ENCODE measurements around the gene CDRT15L2. TPM values are rescaled to one million over a fixed set of nuclear protein-coding genes. Genes with fewer than 3 reads are reported as not detected.
"Not testable (repeated sequence)": the region's sequence is repeated elsewhere in the genome, so short reads cannot be mapped to it uniquely, and the experiment has no call there.

Gene CDRT15L2
- total RNA-seq (2014; rRNA removed; shearing (Covaris generic); ENCODE audit: low replicate concordance): not detected in 2 replicates

- DNase-seq (ENCODE audit: low read depth); in situ Hi-C loops (cut with HindIII; ENCODE audit: low pct_unique_long_range_greater_than_20kb, low sequenced_read_pairs): not testable (repeated sequence)
Measured at GRCh38 chr17:20579424-20579823, at the start of gene CDRT15L2. TSS of gene CDRT15L2 (plus strand) at chr17:20579724. CDS start at chr17:20579744, 20 bp downstream.

GRCh38 chr17:20530104-20530503 lies 49.4 kb upstream of the CDRT15L2 start:
- DNase-seq (ENCODE audit: low read depth); in situ Hi-C loops (cut with HindIII; ENCODE audit: low pct_unique_long_range_greater_than_20kb, low sequenced_read_pairs): not testable (repeated sequence)

- in situ Hi-C loops (cut with HindIII; ENCODE audit: low pct_unique_long_range_greater_than_20kb, low sequenced_read_pairs): not testable (repeated sequence)
- DNase-seq (ENCODE audit: low read depth): peak; percentile 59
Measured at GRCh38 chr17:20532544-20533090, 46.9 kb upstream of the CDRT15L2 start.

GRCh38 chr17:20533206-20533605 lies 46.3 kb upstream of the CDRT15L2 start:
- DNase-seq (ENCODE audit: low read depth); in situ Hi-C loops (cut with HindIII; ENCODE audit: low pct_unique_long_range_greater_than_20kb, low sequenced_read_pairs): not testable (repeated sequence)

- DNase-seq (ENCODE audit: low read depth); in situ Hi-C loops (cut with HindIII; ENCODE audit: low pct_unique_long_range_greater_than_20kb, low sequenced_read_pairs): not testable (repeated sequence)
Measured at GRCh38 chr17:20534711-20535550, 44.6 kb upstream of the CDRT15L2 start.

DNA sequence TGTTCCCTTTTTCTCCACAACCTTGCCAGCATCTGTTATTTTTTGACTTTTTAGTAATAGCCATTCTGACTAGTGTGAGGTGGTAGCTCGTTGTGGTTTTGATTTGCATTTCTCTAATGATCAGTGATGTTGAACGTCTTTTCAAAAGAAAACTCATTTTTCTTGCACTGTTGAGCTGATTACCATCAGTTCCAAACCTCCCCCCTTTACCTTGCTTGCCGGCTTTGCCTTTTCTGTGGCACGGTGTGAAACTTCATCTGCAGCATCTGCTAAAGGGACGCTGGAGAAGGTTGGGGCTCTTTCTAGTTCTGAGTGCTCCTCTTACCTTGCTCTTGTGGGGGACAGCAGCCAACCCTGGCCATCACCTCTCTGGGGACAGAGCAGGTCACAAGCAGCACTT lies 39.1 kb upstream of the CDRT15L2 start:
- DNase-seq (ENCODE audit: low read depth); in situ Hi-C loops (cut with HindIII; ENCODE audit: low pct_unique_long_range_greater_than_20kb, low sequenced_read_pairs): not testable (repeated sequence)

DNA sequence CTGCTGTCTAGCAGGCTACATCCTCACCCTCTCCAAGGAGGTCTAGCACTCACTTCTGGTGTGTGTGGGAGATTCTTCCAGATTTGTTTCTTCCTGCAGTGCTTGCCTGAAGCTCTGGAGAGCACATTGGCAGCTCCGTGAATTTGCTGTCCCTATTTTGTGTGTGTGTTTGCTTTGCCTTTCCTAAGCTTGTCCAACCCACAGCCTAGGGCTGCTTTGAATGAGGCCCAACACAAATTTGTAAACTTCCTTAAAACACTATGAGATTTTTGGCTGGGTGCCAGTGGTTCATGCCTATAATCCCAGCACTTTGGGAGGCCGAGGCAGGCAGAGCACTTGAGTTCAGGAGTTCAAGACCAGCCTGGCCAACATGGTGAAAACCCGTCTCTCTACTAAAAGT lies 38.7 kb upstream of the CDRT15L2 start:
- DNase-seq (ENCODE audit: low read depth): not testable (repeated sequence)

GRCh38 chr17:20541853-20542546 lies 37.5 kb upstream of the CDRT15L2 start:
- DNase-seq (ENCODE audit: low read depth); in situ Hi-C loops (cut with HindIII; ENCODE audit: low pct_unique_long_range_greater_than_20kb, low sequenced_read_pairs): not testable (repeated sequence)

More for the DNA sequence above, 38.7 kb upstream of the CDRT15L2 start:
- in situ Hi-C loops (cut with HindIII; ENCODE audit: low pct_unique_long_range_greater_than_20kb, low sequenced_read_pairs): not testable (repeated sequence)

- DNase-seq (ENCODE audit: low read depth); in situ Hi-C loops (cut with HindIII; ENCODE audit: low pct_unique_long_range_greater_than_20kb, low sequenced_read_pairs): not testable (repeated sequence)
Measured at GRCh38 chr17:20547923-20548322, 31.6 kb upstream of the CDRT15L2 start.

DNA sequence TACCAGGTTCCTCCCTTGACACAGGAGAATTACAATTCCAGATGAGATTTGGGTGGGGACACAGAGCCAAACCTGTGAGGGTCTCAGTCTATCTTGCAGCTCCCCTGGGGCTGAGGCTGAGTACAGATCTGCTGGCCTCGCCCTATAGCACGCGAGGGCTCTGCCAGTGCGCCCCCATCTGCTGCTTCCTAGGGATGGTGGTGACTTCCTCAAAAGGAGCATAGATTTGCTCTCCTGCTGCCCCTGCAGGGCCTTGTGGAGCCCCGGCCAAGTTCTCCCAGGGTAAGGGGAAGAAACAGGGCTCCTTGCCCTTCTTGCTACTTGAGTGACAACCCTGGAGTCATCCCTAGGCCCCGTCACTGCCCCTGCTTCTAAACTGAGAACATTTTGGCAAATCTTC lies 26.6 kb upstream of the CDRT15L2 start:
- DNase-seq (ENCODE audit: low read depth); in situ Hi-C loops (cut with HindIII; ENCODE audit: low pct_unique_long_range_greater_than_20kb, low sequenced_read_pairs): not testable (repeated sequence)

DNA sequence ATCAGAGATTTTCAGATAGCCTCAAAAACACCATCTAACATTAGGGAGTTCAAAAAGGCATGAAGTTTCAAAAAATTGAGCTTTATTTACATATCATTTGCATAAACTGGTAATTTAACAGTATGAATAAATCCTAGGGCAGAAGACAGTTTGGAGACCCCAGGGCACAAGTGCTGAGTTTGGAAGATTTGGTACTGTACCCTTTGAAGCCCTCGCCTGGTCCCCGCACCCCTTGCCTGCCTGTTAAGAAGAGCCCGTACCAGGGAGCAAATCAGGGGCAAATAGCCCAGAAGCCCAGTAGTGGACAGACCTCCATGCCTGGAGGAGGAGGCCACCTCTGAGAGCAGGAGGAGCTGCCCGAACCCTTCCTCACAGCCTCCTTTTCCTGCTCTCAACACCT lies 24.8 kb upstream of the CDRT15L2 start:
- DNase-seq (ENCODE audit: low read depth); in situ Hi-C loops (cut with HindIII; ENCODE audit: low pct_unique_long_range_greater_than_20kb, low sequenced_read_pairs): not testable (repeated sequence)

- in situ Hi-C loops (cut with HindIII; ENCODE audit: low pct_unique_long_range_greater_than_20kb, low sequenced_read_pairs); DNase-seq (ENCODE audit: low read depth): not testable (repeated sequence)
Measured at GRCh38 chr17:20555135-20556010, 24.2 kb upstream of the CDRT15L2 start.

DNA sequence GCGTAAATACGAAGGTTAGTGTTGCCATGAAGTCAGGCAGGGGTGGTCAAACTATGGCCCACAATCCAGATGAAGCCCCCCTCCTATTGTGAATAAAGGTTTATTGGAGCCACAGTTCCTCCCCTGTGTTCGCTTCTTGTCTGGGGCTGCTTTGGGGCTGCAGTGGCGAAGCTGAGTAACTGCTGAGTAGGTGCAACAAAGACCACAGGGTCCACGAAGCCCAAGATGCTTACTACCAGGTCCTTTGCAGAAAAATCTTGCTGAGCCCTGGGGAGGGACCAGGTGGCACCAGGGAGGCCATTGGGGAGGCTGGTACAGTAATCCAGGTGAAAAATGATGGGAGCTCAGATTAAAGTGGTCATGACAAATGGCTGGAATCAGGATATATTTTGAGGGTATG lies 21.4 kb upstream of the CDRT15L2 start:
- DNase-seq (ENCODE audit: low read depth); in situ Hi-C loops (cut with HindIII; ENCODE audit: low pct_unique_long_range_greater_than_20kb, low sequenced_read_pairs): not testable (repeated sequence)

- in situ Hi-C loops (cut with HindIII; ENCODE audit: low pct_unique_long_range_greater_than_20kb, low sequenced_read_pairs); DNase-seq (ENCODE audit: low read depth): not testable (repeated sequence)
Measured at GRCh38 chr17:20559018-20559417, 20.5 kb upstream of the CDRT15L2 start.

DNA sequence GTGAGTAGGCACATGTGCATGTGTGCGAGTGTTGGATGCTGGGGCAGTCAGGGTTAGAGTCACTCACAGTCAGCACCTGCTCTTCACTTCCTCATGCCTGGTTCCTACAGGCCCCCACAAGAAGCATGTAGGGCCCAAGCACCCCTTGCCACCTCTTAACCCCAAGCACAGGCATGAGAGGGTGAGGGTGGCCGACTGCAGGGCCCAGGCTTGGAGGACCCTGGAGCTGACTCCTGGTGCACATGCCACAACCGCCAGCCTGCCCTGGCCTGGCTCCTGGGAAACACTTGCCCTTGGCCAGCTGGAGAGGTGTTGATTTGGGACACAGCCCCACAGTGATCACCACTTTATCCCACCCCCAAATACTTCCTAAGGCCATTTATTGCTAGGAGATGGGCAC lies 16.9 kb upstream of the CDRT15L2 start:
- DNase-seq (ENCODE audit: low read depth): no peak
- in situ Hi-C loops (cut with HindIII; ENCODE audit: low pct_unique_long_range_greater_than_20kb, low sequenced_read_pairs): no loop called here

GRCh38 chr17:20565245-20565644 lies 14.3 kb upstream of the CDRT15L2 start:
- in situ Hi-C loops (cut with HindIII; ENCODE audit: low pct_unique_long_range_greater_than_20kb, low sequenced_read_pairs); DNase-seq (ENCODE audit: low read depth): not testable (repeated sequence)

DNA sequence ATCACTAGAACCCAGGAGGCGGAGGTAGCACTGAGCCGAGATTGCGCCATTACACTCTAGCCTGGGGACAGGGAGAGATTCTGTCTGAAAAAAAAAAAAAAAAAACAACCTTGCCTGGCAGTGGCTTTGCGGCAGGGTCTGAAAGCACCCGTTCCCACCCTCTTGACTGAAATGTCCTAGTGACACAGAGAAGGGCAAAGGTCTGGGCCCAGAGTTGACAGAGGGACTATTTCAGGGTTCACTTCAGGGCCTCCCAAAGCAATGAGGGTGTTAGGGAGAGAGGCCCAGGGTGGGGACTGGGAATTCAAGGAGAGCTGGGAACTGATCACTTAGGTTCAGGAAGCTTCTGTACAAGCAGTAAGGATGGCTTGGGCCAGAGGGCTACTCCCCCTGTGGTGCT lies 13.8 kb upstream of the CDRT15L2 start:
- no peak for DNase-seq (ENCODE audit: low read depth)
- in situ Hi-C loops (cut with HindIII; ENCODE audit: low pct_unique_long_range_greater_than_20kb, low sequenced_read_pairs): no loop called here

DNA sequence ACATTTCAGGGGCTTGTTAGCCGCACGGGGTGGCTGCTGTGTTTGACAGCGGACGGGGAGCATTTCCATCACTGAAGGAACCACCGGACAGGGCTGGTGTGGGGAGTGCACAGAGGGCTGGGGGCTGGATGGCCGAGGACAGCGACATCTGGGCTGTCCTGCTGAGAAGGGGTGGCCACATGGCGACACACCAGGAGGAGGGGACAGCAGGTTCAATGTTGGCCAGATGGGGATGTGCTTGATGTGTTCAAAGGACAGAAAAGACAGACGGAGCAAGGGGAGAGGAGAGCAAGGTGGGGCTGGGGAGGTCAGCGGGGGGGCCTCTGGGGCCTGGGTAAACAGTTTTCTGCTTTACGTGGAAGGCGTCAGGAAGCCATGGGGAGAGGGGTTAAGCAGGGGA lies 12.8 kb upstream of the CDRT15L2 start:
- DNase-seq (ENCODE audit: low read depth); in situ Hi-C loops (cut with HindIII; ENCODE audit: low pct_unique_long_range_greater_than_20kb, low sequenced_read_pairs): not testable (repeated sequence)
